ENCODE data around the gene SLC35F4. TPM values are rescaled to one million over a fixed set of nuclear protein-coding genes. Genes with fewer than 3 reads are reported as not detected.

SLC35F4 gene
- polyA plus RNA-seq, 1 donor (not counting 4 experiments of a cell fraction or from before 2014, with no cell fraction given): not detected

- no peak for DNase-seq (ENCODE audit: low read depth, low spot score)
- Histone ChIP-seq H3K36me3 (ENCODE audit: control insufficient read depth in 2 of 2, extremely low read depth in 1 of 2, insufficient read depth in 2 of 2, low read length in 2 of 2) (no peaks in the 10 kb centered on the region), H3K4me1 (ENCODE audit: control insufficient read depth, extremely low read depth, insufficient read depth, low read length) (no peaks in the 10 kb centered on the region), H3K79me2 (ENCODE audit: control insufficient read depth, insufficient read depth, low read length) (no peaks in the 10 kb centered on the region), H3K4me2 (ENCODE audit: control insufficient read depth, extremely low read depth, insufficient read depth, low read depth, low read length) (no peak overlapping the region), H3K9me1 (ENCODE audit: control insufficient read depth, extremely low read depth, insufficient read depth, low read length) (no peaks in the 10 kb centered on the region), H3K4me3 (ENCODE audit: control insufficient read depth in 2 of 3, extremely low read depth in 1 of 3, insufficient read depth in 2 of 3, low read depth in 1 of 3, low read length in 3 of 3) (no peak overlapping the region), H3K27ac (ENCODE audit: control insufficient read depth, insufficient read depth, low read length) (no peak overlapping the region), H3K9me3 (ENCODE audit: control insufficient read depth, low read depth, low read length) (no peaks in the 10 kb centered on the region), H3K9ac (ENCODE audit: control insufficient read depth, extremely low read depth, insufficient read depth, low read length) (no peak overlapping the region), H3K27me3 (ENCODE audit: control insufficient read depth, extremely low read depth, insufficient read depth, low read length) (no peaks in the 10 kb centered on the region), H4K20me1 (ENCODE audit: control insufficient read depth, extremely low read depth, insufficient read depth, low read length) (no peaks in the 10 kb centered on the region), H2AFZ (ENCODE audit: control insufficient read depth, low read length) (no peak overlapping the region)
- FAIRE-seq: no peak
- dilution Hi-C loops (cut with MboI; ENCODE audit: extremely low pct_ligation_motif_present, low sequenced_read_pairs): no loop called here
- TF ChIP-seq EZH2 (IDR thresholded peaks at IDR 0.05; ENCODE audit: low read length) (no peak), CTCF (optimal IDR thresholded peaks at IDR 0.05 in 1 of 3, IDR thresholded peaks at IDR 0.05 in 1 of 3, conservative IDR thresholded peaks at IDR 0.05 in 1 of 3; ENCODE audit: extremely low read depth in 1 of 3, insufficient read depth in 2 of 3, low read length in 3 of 3) (no peak)
Observed at GRCh38 chr14:57559576-57559975, 306.3 kb downstream of the SLC35F4 start.

- no peak overlapping the region for H3K4me3 ChIP-seq (ENCODE audit: control insufficient read depth in 2 of 3, extremely low read depth in 1 of 3, insufficient read depth in 2 of 3, low read depth in 1 of 3, low read length in 3 of 3)
- H3K4me2 ChIP-seq (ENCODE audit: control insufficient read depth, extremely low read depth, insufficient read depth, low read depth, low read length): no peak overlapping the region
- TF ChIP-seq EZH2 (IDR thresholded peaks at IDR 0.05; ENCODE audit: low read length): no peak
- no peak for TF ChIP-seq CTCF (optimal IDR thresholded peaks at IDR 0.05 in 1 of 3, IDR thresholded peaks at IDR 0.05 in 1 of 3, conservative IDR thresholded peaks at IDR 0.05 in 1 of 3; ENCODE audit: extremely low read depth in 1 of 3, insufficient read depth in 2 of 3, low read length in 3 of 3)
- no peaks in the 10 kb centered on the region for H3K36me3 ChIP-seq (ENCODE audit: control insufficient read depth in 2 of 2, extremely low read depth in 1 of 2, insufficient read depth in 2 of 2, low read length in 2 of 2)
- FAIRE-seq (no peak), DNase-seq (ENCODE audit: low read depth, low spot score) (no peak)
- no peak overlapping the region for H3K9ac ChIP-seq (ENCODE audit: control insufficient read depth, extremely low read depth, insufficient read depth, low read length)
- H2AFZ ChIP-seq (ENCODE audit: control insufficient read depth, low read length): no peak overlapping the region
- no peak overlapping the region for H3K27ac ChIP-seq (ENCODE audit: control insufficient read depth, insufficient read depth, low read length)
- H3K4me1 ChIP-seq (ENCODE audit: control insufficient read depth, extremely low read depth, insufficient read depth, low read length): no peaks in the 10 kb centered on the region
- H3K9me3 ChIP-seq (ENCODE audit: control insufficient read depth, low read depth, low read length): no peaks in the 10 kb centered on the region
- no peaks in the 10 kb centered on the region for H3K79me2 ChIP-seq (ENCODE audit: control insufficient read depth, insufficient read depth, low read length)
- dilution Hi-C loops (cut with MboI; ENCODE audit: extremely low pct_ligation_motif_present, low sequenced_read_pairs): no loop called here
- no peaks in the 10 kb centered on the region for H3K9me1 ChIP-seq (ENCODE audit: control insufficient read depth, extremely low read depth, insufficient read depth, low read length)
- no peaks in the 10 kb centered on the region for H3K27me3 ChIP-seq (ENCODE audit: control insufficient read depth, extremely low read depth, insufficient read depth, low read length)
- H4K20me1 ChIP-seq (ENCODE audit: control insufficient read depth, extremely low read depth, insufficient read depth, low read length): no peaks in the 10 kb centered on the region
Observed at GRCh38 chr14:57549765-57550420, 316.0 kb downstream of the SLC35F4 start.
